ENCODE results near the gene DNAI1. TPM values are rescaled to one million over a fixed set of nuclear protein-coding genes. Genes with fewer than 3 reads are reported as not detected.

The DNAI1 gene
- polyA plus RNA-seq, 2 of the 4 experiments (the other 2 are of a cell fraction) = 0.27 to 0.40 TPM

DNA sequence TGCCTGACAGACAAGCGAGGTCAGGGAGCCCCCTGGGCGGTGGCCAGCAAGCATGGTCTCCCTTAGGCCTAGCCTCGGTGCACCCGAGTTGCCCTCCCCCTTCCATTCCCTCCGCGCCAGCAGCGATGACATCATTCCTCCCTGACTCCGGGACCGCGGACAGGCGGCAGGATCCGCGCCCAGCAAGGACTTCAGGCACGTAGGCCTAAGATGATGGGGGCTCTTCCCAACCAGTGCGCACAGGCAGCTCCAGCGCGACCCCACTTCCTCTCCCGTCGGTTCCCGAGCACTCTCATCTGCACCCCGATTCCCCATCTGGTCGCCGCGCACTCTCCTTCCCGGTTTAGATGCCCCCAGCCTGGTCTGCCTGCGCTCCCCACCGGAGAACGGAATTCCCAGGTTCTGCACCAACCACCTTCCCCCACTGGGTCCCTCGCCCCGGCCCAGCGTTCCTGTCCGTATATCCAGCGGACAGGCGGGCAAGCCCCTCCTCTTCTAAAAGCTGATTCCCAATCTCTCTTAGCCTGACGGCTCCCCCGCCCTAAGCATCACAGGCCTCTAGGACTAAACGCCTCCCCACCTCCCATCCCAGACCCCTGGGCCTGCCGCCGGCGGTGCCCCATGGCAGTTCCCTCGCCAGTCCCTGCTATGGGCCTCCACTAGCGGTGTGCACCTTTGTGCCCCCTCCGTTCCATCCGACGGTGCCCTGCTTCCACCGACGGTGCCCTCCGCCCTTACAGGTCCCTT is 1.2 kb upstream of the DNAI1 start:
- Histone ChIP-seq H3K4me2 (peak overlapping the region; percentile 81), H3K27ac (peak overlapping the region; percentile 84 to 94), H3K4me3 (peak overlapping the region; percentile 87), H3K9me3 (no peaks in the 10 kb centered on the region), H3K4me1 (peaks cover 17% of the 10 kb centered on the region; the same call in 2 of the 3 replicates)
- 10% methylated on average over 44 of the region's 48 CpGs for WGBS (ENCODE audit: missing lambda C conversion rate)
- no peak for FAIRE-seq
- peak; percentile 62 to 69 for DNase-seq (ENCODE audit: low read depth in 1 of 2, low spot score in 1 of 2)
- POLR2A ChIA-PET = no interaction called here
- TF ChIP-seq, protein P1, sequence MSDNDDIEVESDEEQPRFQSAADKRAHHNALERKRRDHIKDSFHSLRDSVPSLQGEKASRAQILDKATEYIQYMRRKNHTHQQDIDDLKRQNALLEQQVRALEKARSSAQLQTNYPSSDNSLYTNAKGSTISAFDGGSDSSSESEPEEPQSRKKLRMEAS (IDR thresholded peaks at IDR 0.05) = peak; percentile 29; the same call in 1 of the 2 replicates
- TF ChIP-seq, protein P2, sequence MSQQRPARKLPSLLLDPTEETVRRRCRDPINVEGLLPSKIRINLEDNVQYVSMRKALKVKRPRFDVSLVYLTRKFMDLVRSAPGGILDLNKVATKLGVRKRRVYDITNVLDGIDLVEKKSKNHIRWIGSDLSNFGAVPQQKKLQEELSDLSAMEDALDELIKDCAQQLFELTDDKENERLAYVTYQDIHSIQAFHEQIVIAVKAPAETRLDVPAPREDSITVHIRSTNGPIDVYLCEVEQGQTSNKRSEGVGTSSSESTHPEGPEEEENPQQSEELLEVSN (IDR thresholded peaks at IDR 0.05; ENCODE audit: borderline replicate concordance, low read depth) = 0 out of 2 replicates have a peak, but pooled peaks have one; percentile 16
- no peak for TF ChIP-seq NPAS2 (CRISPR knock-in tag; IDR thresholded peaks at IDR 0.05; ENCODE audit: borderline replicate concordance)
- TF ChIP-seq POLR2A (IDR thresholded peaks at IDR 0.05; ENCODE audit: low read length) = no peak
- TF ChIP-seq EP300 (IDR thresholded peaks at IDR 0.05) = no peak
- TF ChIP-seq ZFP36 (IDR thresholded peaks at IDR 0.05; ENCODE audit: borderline replicate concordance, partially characterized antibody) = no peak
- TF ChIP-seq RARB (CRISPR knock-in tag; IDR thresholded peaks at IDR 0.05) = no peak
- no peak for TF ChIP-seq ZSCAN20 (CRISPR knock-in tag; IDR thresholded peaks at IDR 0.05)
- ATAC-seq = peak; percentile 32 to 42
- CTCF ChIA-PET = interaction anchor here (1.0 to 9.5 kb wide), 6 partner anchors 11 to 146 kb away, joined by 3 to 70 read pairs (median 13); no protein-coding TSS in a partner anchor

- Histone ChIP-seq H3K4me1 (peaks cover 23% of the 10 kb centered on the region; the same call in 2 of the 3 replicates), H3K27ac (peak overlapping the region; percentile 23 to 58; a peak in 3 of 6 replicates), H3K4me2 (peak overlapping the region; percentile 94), H3K4me3 (peak overlapping the region; percentile 43), H3K9me3 (no peaks in the 10 kb centered on the region)
- CTCF ChIA-PET = interaction anchor here (0.6 to 3.9 kb wide), 9 partner anchors 14 to 144 kb away, joined by 3 to 17 read pairs (median 3); no protein-coding TSS in a partner anchor
- DNase-seq (ENCODE audit: low read depth in 1 of 2, low spot score in 1 of 2) (peak in 1 of 2 experiments; percentile 10), FAIRE-seq (no peak), ATAC-seq (peak; percentile 7 to 8; a peak in 4 of 6 replicates)
- no peak for TF ChIP-seq CHD4 (IDR thresholded peaks at IDR 0.05; ENCODE audit: borderline replicate concordance)
- no peak for TF ChIP-seq RCOR1 (IDR thresholded peaks at IDR 0.05; ENCODE audit: low read depth, low read length)
- POLR2A ChIA-PET = interaction anchor here (0.7 to 1.0 kb wide), 2 partner anchors 15 to 55 kb away, joined by 3 read pairs; no protein-coding TSS in a partner anchor
- 17% methylated on average over 11 of the region's 11 CpGs for WGBS (ENCODE audit: missing lambda C conversion rate)
Observed at GRCh38 chr9:34458959-34459340, 345 bp downstream of the DNAI1 start.

DNA sequence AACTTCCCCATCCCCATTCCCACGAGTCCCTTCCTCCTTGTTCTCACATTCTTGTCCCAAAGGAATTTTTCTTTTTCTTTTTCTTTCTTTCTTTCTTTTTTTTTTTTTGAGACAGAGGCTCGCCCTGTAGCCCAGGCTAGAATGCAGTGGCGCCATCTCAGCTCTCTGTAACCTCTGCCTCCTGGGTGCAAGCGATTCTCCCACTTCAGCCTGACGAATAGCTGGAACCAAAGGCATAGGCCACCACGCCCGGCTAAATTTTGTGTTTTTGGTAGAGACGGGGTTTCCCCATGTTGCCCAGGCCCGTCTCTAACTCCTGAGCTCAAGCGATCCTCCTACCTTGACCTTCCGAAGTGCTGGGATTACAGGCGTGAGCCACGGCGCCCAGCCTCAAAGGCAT is 751 bp downstream of the DNAI1 start:
- 82% methylated on average over 14 of the region's 14 CpGs for WGBS (ENCODE audit: missing lambda C conversion rate)
- ChIA-PET CTCF (interaction anchor here (1.0 to 3.9 kb wide), 6 partner anchors 14 to 144 kb away, joined by 3 to 17 read pairs (median 3); no protein-coding TSS in a partner anchor), POLR2A (no interaction called here)
- Histone ChIP-seq H3K4me1 (peaks cover 25% of the 10 kb centered on the region; the same call in 2 of the 3 replicates), H3K4me3 (no peak overlapping the region; the same call in 2 of the 3 replicates), H3K9me3 (no peaks in the 10 kb centered on the region), H3K4me2 (peak overlapping the region; percentile 94), H3K27ac (no peak overlapping the region)
- no peak for DNase-seq (ENCODE audit: low read depth in 1 of 2, low spot score in 1 of 2)
- ATAC-seq = no peak
- FAIRE-seq = no peak
- TF ChIP-seq NPAS2 (CRISPR knock-in tag; IDR thresholded peaks at IDR 0.05; ENCODE audit: borderline replicate concordance) (no peak), FOSL2 (IDR thresholded peaks at IDR 0.05) (no peak), FOSL2 (CRISPR knock-in tag; IDR thresholded peaks at IDR 0.05) (no peak), ZSCAN20 (CRISPR knock-in tag; IDR thresholded peaks at IDR 0.05) (no peak), HMGXB4 (CRISPR knock-in tag; IDR thresholded peaks at IDR 0.05; ENCODE audit: borderline replicate concordance) (no peak), NR3C1 (IDR thresholded peaks at IDR 0.05) (no peak), JUNB (IDR thresholded peaks at IDR 0.05) (no peak), USF2 (IDR thresholded peaks at IDR 0.05) (no peak)
- TF ChIP-seq, protein P2 (IDR thresholded peaks at IDR 0.05; ENCODE audit: borderline replicate concordance, low read depth) = no peak
